HepG2 (cell line): ENCODE data around the gene TCAP. TPM values are rescaled to one million over a fixed set of nuclear protein-coding genes. Genes with fewer than 3 reads are reported as not detected.

Experiments
- CENPT ChIP-seq: sonication (generic); formaldehyde crosslinking; IDR thresholded peaks from 2 replicates; pipeline ENCODE4 v1.8.0; 2022; ENCODE audit warnings: low read depth, mild to moderate bottlenecking, moderate library complexity, missing genetic modification reagents
- CREM ChIP-seq, 2 experiments: sonication (generic) in 1 of 2; formaldehyde crosslinking in 1 of 2; IDR thresholded peaks; 2 replicates each; pipeline versions ENCODE4 v1.4.0 to v1.6.1; 2016 to 2020; ENCODE audit warnings: antibody characterized with exemption in 1 of 2, mild to moderate bottlenecking in 1 of 2, missing genetic modification reagents in 1 of 2
- FOXK2 ChIP-seq: fragments of 450-650 bp; IDR thresholded peaks from 2 replicates; pipeline ENCODE4 v1.6.1; 2016
- JUND ChIP-seq: sonication (generic); formaldehyde crosslinking; IDR thresholded peaks from 2 replicates; pipeline ENCODE4 v1.8.0; 2022; ENCODE audit warnings: mild to moderate bottlenecking, missing genetic modification reagents
- KDM3A ChIP-seq: IDR thresholded peaks from 2 replicates; pipeline ENCODE4 v1.6.1; 2018; ENCODE audit warnings: low read depth, missing compliant biosample characterization
- KDM4B ChIP-seq: sonication (generic); formaldehyde crosslinking; IDR thresholded peaks from 2 replicates; pipeline ENCODE4 v1.4.0; 2020; ENCODE audit warnings: missing genetic modification reagents
- MXD4 ChIP-seq: IDR thresholded peaks from 2 replicates; pipeline ENCODE4 v1.6.1; 2016; ENCODE audit warnings: mild to moderate bottlenecking, missing biosample characterization, missing genetic modification reagents
- PAX8 ChIP-seq: sonication (generic); formaldehyde crosslinking; IDR thresholded peaks from 2 replicates; pipeline ENCODE4 v1.8.0; 2022; ENCODE audit warnings: mild to moderate bottlenecking, missing genetic modification reagents, borderline replicate concordance
- PCBP1 ChIP-seq: fragments of 200-400 bp; formaldehyde crosslinking; IDR thresholded peaks from 2 replicates; pipeline ENCODE4 v1.6.1; 2017; ENCODE audit warnings: mild to moderate bottlenecking, low read depth, low read length, borderline replicate concordance
- RBAK ChIP-seq: sonication (generic); formaldehyde crosslinking; IDR thresholded peaks from 2 replicates; pipeline ENCODE4 v1.5.1; 2020; ENCODE audit warnings: mild to moderate bottlenecking, missing genetic modification reagents
- RELA ChIP-seq: sonication (generic); formaldehyde crosslinking; IDR thresholded peaks from 2 replicates; pipeline ENCODE4 v1.4.0; 2020; ENCODE audit warnings: missing genetic modification reagents
- SSRP1 ChIP-seq: IDR thresholded peaks from 2 replicates; pipeline ENCODE4 v1.6.1; 2016; ENCODE audit warnings: control low read depth
- ZC3H4 ChIP-seq: sonication (generic); formaldehyde crosslinking; IDR thresholded peaks from 2 replicates; pipeline ENCODE4 v1.4.0; 2020; ENCODE audit warnings: missing genetic modification reagents, borderline replicate concordance
- ZNF17 ChIP-seq: sonication (generic); formaldehyde crosslinking; IDR thresholded peaks from 2 replicates; pipeline ENCODE4 v1.5.0; 2020; ENCODE audit warnings: mild to moderate bottlenecking, missing genetic modification reagents
- ZNF282 ChIP-seq: fragments of 450-650 bp; IDR thresholded peaks from 2 replicates; pipeline ENCODE4 v1.6.1; 2018; ENCODE audit not compliant: partially characterized antibody
- ZNF547 ChIP-seq: sonication (generic); formaldehyde crosslinking; IDR thresholded peaks from 2 replicates; pipeline ENCODE4 v1.5.1; 2020; ENCODE audit warnings: mild to moderate bottlenecking, missing genetic modification reagents
- ZNF557 ChIP-seq: sonication (generic); formaldehyde crosslinking; IDR thresholded peaks from 2 replicates; pipeline ENCODE4 v1.4.0; 2020; ENCODE audit warnings: missing genetic modification reagents
- ZNF790 ChIP-seq: sonication (generic); formaldehyde crosslinking; IDR thresholded peaks from 2 replicates; pipeline ENCODE4 v1.8.0; 2022; ENCODE audit warnings: missing genetic modification reagents, mild to moderate bottlenecking, borderline replicate concordance
- ZNF83 ChIP-seq: sonication (generic); formaldehyde crosslinking; IDR thresholded peaks from 2 replicates; pipeline ENCODE4 v1.4.0; 2020; ENCODE audit warnings: missing genetic modification reagents, mild to moderate bottlenecking, borderline replicate concordance
- ZSCAN12 ChIP-seq: sonication (generic); formaldehyde crosslinking; IDR thresholded peaks from 2 replicates; pipeline ENCODE4 v1.9.0; 2021; ENCODE audit warnings: mild to moderate bottlenecking, missing genetic modification reagents
- polyA plus RNA-seq, 8 experiments: library from polyadenylated mRNA; depleted of rRNA in 3 of 8; stranded (reverse) in 7 of 8; unstranded in 1 of 8; fragments of >200 nt; fragmentation: Illumina TruSeq in 4 of 8; extraction: Trizol in 4 of 8; gene quantifications; 2 replicates each; pipeline versions ENCODE4 v1.2.1 to v1.2.3, GENCODE V29; 2011 to 2016; ENCODE audit warnings: low read depth in 4 of 8, missing spikeins in 1 of 8, mixed read lengths in 1 of 8; ENCODE audit not compliant: insufficient read depth in 1 of 8
- total RNA-seq, 5 experiments: library from RNA; depleted of rRNA; stranded (reverse); fragments of >200 nt; fragmentation: Illumina TruSeq; extraction: Trizol; gene quantifications; 2 replicates each; pipeline ENCODE4 v1.2.3, GENCODE V29; 2016; ENCODE audit warnings: low read depth in 1 of 5
- TF ChIP-seq, protein P1 (sequence below): sonication (generic); formaldehyde crosslinking; IDR thresholded peaks from 2 replicates; pipeline ENCODE4 v1.9.0; 2021; ENCODE audit warnings: missing genetic modification reagents, mild to moderate bottlenecking, borderline replicate concordance
- TF ChIP-seq, protein P2 (sequence below): sonication (generic); formaldehyde crosslinking; IDR thresholded peaks from 2 replicates; pipeline ENCODE4 v1.4.0; 2020; ENCODE audit warnings: mild to moderate bottlenecking, missing genetic modification reagents, borderline replicate concordance
- TF ChIP-seq, protein P3 (sequence below): sonication (generic); formaldehyde crosslinking; IDR thresholded peaks from 2 replicates; pipeline ENCODE4 v1.4.0; 2020; ENCODE audit warnings: missing genetic modification reagents
- TF ChIP-seq, protein P4 (sequence below): IDR thresholded peaks from 2 replicates; pipeline ENCODE4 v1.6.1; 2016; ENCODE audit warnings: missing compliant biosample characterization, missing genetic modification reagents, borderline replicate concordance

The TCAP gene
- total and polyA plus RNA-seq, 2 of the 13 experiments (the other 11 are each of a cell fraction or from before 2014, with no cell fraction given) = 0.24 to 0.65 TPM

DNA sequence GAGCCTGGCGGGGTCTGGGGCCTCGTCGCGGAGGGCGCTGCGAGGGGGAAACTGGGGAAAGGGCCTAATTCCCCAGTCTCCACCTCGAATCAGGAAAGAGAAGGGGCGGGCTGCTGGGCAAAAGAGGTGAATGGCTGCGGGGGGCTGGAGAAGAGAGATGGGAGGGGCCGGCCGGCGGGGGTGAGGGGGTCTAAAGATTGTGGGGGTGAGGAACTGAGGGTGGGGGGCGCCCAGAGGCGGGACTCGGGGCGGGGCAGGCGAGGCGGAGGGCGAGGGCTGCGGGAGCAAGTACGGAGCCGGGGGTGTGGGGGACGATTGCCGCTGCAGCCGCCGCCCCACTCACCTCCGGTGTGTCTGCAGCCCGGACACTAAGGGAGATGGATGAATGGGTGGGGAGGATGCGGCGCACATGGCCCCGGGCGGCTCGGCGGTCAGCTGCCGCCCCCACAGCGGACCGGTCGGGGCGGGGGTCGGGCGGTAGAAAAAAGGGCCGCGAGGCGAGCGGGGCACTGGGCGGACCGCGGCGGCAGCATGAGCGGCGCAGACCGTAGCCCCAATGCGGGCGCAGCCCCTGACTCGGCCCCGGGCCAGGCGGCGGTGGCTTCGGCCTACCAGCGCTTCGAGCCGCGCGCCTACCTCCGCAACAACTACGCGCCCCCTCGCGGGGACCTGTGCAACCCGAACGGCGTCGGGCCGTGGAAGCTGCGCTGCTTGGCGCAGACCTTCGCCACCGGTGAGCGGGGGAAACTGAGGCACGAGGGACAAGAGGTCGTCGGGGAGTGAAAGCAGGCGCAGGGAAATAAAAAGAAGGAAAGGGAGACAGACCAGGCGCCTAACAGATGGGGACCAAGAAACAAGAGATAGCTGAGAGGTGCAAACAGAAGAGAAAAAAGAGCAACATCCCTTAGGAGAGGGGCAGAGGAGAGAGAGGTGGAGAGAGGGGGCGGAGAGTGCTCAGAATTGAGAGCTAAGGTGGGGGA lies 3.1 kb downstream of the TCAP start, which contains the start of gene PNMT (continued):
- TF ChIP-seq PAX8 (no peak), RBAK (CRISPR knock-in tag) (no peak), CENPT (CRISPR knock-in tag) (no peak), ZNF282 (no peak), ZC3H4 (CRISPR knock-in tag) (no peak), KDM4B (no peak), ZNF547 (CRISPR knock-in tag) (peak; percentile 97), ZNF790 (CRISPR knock-in tag) (no peak), ZNF557 (no peak), PCBP1 (no peak), MXD4 (CRISPR knock-in tag) (peak; percentile 69; the same call in 1 of the 2 replicates), ZNF17 (CRISPR knock-in tag) (no peak), RELA (peak; percentile 89; the same call in 1 of the 2 replicates), KDM3A (peak; percentile 84), SSRP1 (0 out of 2 replicates have a peak, but pooled peaks have one; percentile 66), JUND (CRISPR knock-in tag) (no peak), CREM (IDR thresholded peaks at IDR 0.05) (no peak), CREM (CRISPR knock-in tag; IDR thresholded peaks at IDR 0.05) (no peak), ZNF83 (peak; percentile 84; the same call in 1 of the 2 replicates), ZSCAN12 (CRISPR knock-in tag) (no peak), FOXK2 (no peak)
- TF ChIP-seq, protein P1, sequence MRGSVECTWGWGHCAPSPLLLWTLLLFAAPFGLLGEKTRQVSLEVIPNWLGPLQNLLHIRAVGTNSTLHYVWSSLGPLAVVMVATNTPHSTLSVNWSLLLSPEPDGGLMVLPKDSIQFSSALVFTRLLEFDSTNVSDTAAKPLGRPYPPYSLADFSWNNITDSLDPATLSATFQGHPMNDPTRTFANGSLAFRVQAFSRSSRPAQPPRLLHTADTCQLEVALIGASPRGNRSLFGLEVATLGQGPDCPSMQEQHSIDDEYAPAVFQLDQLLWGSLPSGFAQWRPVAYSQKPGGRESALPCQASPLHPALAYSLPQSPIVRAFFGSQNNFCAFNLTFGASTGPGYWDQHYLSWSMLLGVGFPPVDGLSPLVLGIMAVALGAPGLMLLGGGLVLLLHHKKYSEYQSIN (CRISPR knock-in tag) = no peak
- TF ChIP-seq, protein P2, sequence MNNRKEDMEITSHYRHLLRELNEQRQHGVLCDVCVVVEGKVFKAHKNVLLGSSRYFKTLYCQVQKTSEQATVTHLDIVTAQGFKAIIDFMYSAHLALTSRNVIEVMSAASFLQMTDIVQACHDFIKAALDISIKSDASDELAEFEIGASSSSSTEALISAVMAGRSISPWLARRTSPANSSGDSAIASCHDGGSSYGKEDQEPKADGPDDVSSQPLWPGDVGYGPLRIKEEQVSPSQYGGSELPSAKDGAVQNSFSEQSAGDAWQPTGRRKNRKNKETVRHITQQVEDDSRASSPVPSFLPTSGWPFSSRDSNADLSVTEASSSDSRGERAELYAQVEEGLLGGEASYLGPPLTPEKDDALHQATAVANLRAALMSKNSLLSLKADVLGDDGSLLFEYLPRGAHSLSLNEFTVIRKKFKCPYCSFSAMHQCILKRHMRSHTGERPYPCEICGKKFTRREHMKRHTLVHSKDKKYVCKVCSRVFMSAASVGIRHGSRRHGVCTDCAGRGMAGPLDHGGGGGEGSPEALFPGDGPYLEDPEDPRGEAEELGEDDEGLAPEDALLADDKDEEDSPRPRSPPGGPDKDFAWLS (CRISPR knock-in tag) = no peak
- TF ChIP-seq, protein P3, sequence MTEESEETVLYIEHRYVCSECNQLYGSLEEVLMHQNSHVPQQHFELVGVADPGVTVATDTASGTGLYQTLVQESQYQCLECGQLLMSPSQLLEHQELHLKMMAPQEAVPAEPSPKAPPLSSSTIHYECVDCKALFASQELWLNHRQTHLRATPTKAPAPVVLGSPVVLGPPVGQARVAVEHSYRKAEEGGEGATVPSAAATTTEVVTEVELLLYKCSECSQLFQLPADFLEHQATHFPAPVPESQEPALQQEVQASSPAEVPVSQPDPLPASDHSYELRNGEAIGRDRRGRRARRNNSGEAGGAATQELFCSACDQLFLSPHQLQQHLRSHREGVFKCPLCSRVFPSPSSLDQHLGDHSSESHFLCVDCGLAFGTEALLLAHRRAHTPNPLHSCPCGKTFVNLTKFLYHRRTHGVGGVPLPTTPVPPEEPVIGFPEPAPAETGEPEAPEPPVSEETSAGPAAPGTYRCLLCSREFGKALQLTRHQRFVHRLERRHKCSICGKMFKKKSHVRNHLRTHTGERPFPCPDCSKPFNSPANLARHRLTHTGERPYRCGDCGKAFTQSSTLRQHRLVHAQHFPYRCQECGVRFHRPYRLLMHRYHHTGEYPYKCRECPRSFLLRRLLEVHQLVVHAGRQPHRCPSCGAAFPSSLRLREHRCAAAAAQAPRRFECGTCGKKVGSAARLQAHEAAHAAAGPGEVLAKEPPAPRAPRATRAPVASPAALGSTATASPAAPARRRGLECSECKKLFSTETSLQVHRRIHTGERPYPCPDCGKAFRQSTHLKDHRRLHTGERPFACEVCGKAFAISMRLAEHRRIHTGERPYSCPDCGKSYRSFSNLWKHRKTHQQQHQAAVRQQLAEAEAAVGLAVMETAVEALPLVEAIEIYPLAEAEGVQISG = peak; percentile 75
- TF ChIP-seq, protein P4, sequence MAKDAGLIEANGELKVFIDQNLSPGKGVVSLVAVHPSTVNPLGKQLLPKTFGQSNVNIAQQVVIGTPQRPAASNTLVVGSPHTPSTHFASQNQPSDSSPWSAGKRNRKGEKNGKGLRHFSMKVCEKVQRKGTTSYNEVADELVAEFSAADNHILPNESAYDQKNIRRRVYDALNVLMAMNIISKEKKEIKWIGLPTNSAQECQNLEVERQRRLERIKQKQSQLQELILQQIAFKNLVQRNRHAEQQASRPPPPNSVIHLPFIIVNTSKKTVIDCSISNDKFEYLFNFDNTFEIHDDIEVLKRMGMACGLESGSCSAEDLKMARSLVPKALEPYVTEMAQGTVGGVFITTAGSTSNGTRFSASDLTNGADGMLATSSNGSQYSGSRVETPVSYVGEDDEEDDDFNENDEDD (CRISPR knock-in tag) = peak; percentile 89
